Measurements from ENCODE around the gene HMX3.

The HMX3 gene

GRCh38 chr10:123135415-123136141 lies at the start of gene HMX3:
Gene HMX3 (plus strand): TSS chr10:123135970. CDS start chr10:123136051, 81 bp downstream.
- DNase-seq: no peak

DNA sequence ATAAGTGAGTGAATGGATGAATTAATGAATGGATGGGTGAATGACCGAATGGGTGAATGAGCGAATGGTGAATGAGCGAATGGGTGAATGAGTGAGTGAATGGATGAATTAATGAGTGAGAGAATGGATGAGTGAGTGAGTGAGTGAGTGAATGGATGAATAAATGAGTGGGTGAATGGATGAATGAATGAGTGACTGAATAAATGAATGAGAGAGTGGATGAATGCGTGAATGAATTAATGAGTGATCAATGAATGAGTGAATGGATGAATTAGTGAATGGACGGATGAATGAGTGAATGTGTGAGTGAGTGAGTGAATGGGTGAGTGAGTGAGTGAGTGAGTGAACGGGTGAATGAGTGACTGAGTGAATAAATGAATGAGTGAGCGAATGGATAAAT lies 49.5 kb upstream of the HMX3 start:
- no peak for DNase-seq

DNA sequence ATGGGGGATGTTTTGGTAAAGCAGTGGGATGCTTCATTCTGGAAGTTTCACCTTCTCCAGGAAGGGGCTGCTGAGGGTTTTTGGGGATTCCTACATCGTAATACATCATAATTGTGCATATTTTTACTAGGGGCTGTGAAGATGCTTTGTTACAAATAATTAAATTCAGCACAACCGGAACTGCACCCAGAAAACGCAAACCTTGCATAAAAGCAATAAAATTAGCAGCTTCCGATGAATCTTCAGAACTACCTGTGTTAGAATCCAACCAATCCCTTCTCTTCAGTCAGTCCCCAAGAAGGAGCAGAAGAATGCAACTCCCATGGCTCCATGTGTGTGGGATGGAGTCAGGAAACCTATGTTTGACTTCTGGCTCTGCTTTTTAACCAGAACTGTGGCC lies 48.4 kb upstream of the HMX3 start:
- no peak for DNase-seq

DNA sequence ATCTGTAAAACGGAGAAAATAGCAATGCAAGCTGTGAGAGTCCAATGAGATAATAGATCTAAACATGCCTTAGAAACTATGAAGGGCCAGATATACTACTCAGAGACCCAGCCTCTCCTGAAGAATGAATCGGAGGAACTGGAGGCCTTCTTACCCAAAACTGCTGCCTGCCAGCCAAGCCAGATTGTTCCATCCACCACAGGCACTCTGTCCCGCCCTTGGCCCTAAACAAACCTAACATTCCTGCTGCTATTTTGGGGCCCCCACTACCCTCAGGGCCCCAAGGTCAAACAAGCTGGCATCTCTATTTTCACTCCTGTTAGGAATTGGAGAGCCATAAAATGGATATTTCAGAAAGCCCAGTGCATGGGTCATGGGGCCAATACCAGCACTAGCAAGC lies 48.0 kb upstream of the HMX3 start:
- DNase-seq: no peak

- no peak for DNase-seq
These were observed 42.9 kb upstream of the HMX3 start for GRCh38 chr10:123092635-123093414.

GRCh38 chr10:123093489-123093888 lies 42.3 kb upstream of the HMX3 start:
- no peak for DNase-seq

- no peak for DNase-seq
These were observed 39.3 kb upstream of the HMX3 start for GRCh38 chr10:123096452-123096851.

GRCh38 chr10:123097039-123097438 lies 38.7 kb upstream of the HMX3 start:
- no peak for DNase-seq

DNA sequence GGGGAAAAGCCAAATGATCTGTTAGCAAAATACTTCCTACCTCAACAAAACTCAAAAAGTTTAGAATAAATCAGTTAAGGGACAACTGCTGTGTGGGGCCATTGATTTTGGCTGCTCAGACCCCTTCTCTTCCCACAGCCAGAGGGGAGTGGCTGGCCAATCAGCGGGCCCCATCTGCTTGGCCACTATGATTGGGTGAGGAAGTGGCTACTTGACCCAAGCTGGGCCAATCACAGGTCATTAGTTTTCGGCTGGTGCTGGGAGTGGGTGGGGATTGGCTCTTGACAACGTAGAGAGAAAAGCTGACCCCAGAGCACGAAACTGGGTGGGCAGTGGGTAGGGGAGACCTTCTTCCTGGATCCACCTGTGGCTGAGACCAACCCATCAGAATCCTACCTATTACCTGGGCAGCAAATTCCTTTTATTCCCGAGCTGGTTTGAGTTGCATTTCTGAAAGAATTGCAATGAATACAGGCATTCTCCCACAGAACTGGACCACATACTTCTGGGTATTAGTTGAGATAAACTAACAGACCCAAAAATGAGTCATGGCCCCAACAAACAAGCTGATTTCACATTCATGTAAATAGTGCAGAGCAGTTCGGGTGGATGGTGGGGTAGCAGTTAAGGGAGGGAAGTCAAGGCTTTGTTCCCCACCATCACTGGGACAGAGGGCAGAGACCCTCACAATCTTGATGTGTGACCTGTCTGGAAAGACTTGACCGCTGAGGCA lies 35.6 kb upstream of the HMX3 start:
- DNase-seq: no peak

DNA sequence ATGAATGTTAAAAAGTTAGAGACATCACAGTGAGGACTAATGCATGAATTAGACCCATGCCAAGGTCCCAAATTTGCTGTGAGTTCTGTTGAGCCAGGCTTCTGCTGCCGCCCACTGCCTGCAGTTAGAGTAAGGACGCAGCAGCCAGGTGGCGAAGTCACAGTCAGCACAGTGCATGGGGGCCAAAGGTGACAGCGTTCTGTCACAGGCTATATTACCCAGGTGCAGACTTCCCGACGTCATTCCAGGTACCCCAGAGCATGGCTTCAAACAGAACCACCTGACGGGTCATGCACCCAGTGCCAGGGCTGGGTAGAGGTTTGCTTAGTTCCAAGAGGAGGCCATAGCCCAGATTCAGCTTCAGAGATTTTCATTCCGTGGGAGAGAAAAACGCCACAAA lies 33.9 kb upstream of the HMX3 start:
- no peak for DNase-seq

- DNase-seq: no peak
These were observed 33.1 kb upstream of the HMX3 start for GRCh38 chr10:123102673-123103072.

DNA sequence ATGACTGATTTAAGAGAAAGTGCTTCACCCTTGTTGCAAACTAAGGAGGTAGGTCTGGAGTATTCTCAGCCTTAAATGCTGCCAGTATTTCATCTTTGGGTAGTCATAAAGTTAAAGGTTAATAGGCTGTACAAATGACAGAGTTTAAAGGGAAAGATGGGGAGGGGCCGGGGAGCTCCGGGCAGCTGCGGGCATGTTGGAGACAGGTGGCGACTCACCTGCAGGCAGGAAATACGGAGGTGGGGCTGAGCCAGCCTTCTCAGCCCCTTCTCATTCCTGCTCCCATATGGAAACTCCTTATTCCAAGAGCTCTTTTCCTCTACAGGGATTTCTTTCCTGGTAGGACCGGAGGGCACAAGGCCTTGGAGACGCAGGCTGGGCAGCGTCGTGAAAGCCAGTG lies 31.8 kb upstream of the HMX3 start:
- no peak for DNase-seq

DNA sequence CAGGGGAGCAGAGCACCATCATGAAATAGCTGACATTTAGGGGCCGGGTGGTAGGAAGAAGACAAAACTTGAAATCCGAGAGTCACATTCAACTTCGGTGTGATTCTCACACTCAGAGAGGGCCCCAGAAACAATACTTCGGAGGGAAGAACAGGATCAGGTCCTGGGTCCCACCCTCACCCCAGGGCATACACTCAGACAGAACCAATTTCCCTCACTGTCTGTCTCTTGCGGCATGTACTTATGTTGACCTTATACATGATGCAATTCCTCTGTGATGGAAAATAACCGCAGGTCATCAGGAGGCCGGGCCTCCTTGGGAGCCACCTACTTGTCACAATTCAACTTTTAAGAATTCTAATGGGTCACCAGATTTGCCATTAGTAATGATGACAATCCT lies 26.3 kb upstream of the HMX3 start:
- DNase-seq: no peak

DNA sequence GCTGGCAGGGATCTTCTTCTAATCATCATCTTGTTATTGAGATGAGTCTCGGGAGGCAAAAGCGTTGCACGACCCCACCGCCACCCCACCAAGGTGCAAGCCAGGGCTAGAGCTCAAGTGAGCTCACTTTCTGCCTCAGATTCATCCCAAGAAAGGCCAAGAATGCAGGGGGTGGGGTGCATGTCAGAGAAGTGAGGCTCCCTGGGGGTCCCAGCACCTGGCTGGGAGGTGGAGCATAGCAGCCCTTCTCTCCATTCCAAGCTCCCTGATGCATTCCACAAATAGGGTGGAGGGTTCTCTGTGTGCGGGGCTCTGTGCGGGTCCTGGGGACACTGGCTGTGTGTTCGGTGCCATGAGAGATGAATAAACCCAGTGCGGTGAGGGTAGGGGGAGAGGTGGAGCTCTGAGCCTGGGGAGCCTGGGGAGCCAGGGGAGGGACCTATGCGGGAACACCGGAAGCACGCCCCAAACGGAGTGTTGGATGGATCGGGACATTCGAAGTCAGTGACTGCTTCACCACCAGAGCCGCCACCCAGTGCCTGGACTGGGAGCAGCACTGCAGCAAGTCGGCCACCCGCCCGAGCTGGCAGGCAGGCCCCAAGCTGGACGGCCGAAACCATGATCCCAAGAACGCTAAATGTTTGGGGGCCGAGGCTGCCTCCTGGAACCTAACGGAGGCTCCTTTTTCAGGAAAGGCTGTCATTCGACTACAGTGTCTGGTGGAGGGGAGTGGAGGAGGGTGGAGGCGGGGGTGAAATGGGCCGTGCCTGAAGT lies 17.9 kb upstream of the HMX3 start:
- no peak for DNase-seq

GRCh38 chr10:123119081-123119480 lies 16.7 kb upstream of the HMX3 start:
- no peak for DNase-seq

- DNase-seq: no peak
These were observed 9.5 kb upstream of the HMX3 start for GRCh38 chr10:123126246-123126645.

DNA sequence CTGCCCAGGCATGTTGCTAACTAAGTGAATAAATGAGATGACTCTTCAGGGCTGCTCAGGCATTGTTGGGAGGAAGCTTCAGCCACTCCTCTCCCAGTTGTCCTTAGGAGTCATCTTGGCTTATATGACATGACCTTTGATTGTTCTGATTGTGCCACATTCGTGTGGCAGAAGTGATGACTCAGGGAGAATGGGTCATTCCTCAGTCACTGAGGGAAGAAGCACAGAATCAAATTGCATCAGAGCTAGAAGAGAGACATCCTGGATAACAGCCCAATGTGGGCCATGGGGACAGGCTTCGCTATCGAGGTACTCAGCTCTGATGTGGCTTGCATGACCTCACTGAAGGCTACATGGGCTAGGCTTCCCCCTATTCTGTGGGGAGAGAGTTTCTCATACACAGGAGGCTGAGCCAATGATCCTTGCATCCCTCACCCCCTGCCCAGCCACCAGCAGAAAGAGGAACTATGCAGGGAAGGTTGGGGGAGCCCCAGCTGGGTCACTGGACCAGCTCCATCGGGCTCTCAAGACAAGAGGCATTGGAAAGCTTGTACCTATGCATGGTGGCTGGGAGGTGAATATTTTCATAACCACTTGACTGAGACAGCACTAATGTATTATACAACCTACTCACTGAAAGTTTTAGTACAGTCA lies 6.0 kb upstream of the HMX3 start:
- DNase-seq: no peak

DNA sequence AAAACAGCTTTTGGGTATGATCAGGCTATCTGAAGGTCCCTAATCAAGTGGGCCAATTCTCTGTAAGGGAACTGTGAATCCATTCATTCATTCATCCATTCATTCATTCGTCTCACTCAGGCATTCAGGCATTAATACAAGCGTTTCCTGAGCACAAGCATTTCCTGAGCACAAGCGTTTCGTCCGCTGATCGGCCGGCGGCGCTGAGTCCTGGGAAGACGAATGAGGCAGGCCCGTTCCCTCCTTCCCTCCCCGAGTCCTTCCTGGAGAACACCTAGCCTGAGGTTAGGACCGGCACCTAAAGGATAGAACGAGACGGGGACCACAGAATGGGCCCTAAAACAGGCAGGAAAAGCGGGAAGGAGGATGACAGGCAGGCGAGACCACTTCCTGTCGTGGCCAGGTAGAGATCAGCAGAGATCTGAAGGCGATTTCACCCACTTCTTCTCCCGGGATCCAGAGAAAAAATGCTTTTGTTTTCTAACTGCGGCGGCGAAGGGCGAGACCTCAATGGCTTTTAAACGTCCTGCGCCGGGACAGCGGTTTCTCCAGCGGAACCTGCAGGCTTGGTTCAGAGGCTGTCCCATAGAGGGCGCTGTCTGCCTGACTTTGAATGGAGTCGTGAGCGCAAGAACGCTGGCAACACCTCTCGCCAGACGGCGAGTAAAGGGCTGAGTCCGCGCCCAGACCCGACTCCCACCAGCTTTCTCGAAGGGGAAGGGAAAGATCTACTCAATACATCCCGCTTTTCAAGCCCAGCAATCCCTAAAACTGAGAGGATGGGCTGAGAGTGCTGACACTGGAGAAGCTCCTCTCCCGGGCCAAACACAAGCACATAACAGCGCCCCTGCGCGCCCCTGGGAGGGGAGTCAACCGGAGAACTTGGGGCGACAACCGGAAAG lies 2.9 kb upstream of the HMX3 start:
- DNase-seq: peak; percentile 23

GRCh38 chr10:123133541-123134342 lies 2.0 kb upstream of the HMX3 start:
- DNase-seq: no peak

- no peak for DNase-seq
These were observed 1.3 kb upstream of the HMX3 start for GRCh38 chr10:123134343-123134914.

Data from NCI-H226 (cell line).